SH-SY5Y (cell line): Measurements from ENCODE around the gene TRAF3.
A peak's percentile ranks its signal among the peaks of the same experiment; 100 is the strongest.

Experiments
- GATA2 ChIP-seq: IDR thresholded peaks from 2 replicates; pipeline ENCODE4 v1.6.1; 2011; ENCODE audit warnings: mild to moderate bottlenecking, low read depth, low read length
- GATA3 ChIP-seq: IDR thresholded peaks from 2 replicates; pipeline ENCODE4 v1.6.1; 2011; ENCODE audit warnings: low read depth, mild to moderate bottlenecking, low read length, moderate library complexity

The TRAF3 gene

GRCh38 chr14:102863381-102863780 lies 86.1 kb downstream of the TRAF3 start:
- TF ChIP-seq GATA2, result no peak
- TF ChIP-seq GATA3, result no peak

GRCh38 chr14:102866982-102867761 lies 89.9 kb downstream of the TRAF3 start:
- TF ChIP-seq GATA3 (no peak), GATA2 (no peak)

- no peak for TF ChIP-seq GATA3
- TF ChIP-seq GATA2, result no peak
Observed at GRCh38 chr14:102867826-102868580, 90.8 kb downstream of the TRAF3 start.

- TF ChIP-seq GATA2, result no peak
- TF ChIP-seq GATA3, result no peak
Observed at GRCh38 chr14:102868956-102869547, 91.8 kb downstream of the TRAF3 start.

GRCh38 chr14:102870246-102870645 lies 93.0 kb downstream of the TRAF3 start:
- TF ChIP-seq GATA3, result no peak
- TF ChIP-seq GATA2, result no peak

- no peak for TF ChIP-seq GATA2
- TF ChIP-seq GATA3, result no peak
Observed at GRCh38 chr14:102870994-102871831, 94.0 kb downstream of the TRAF3 start.

- no peak for TF ChIP-seq GATA2
- no peak for TF ChIP-seq GATA3
Observed at GRCh38 chr14:102872020-102872419, 94.8 kb downstream of the TRAF3 start.

GRCh38 chr14:102873131-102873530 lies 95.9 kb downstream of the TRAF3 start:
- TF ChIP-seq GATA2 (no peak), GATA3 (no peak)

GRCh38 chr14:102873546-102874061 lies 96.4 kb downstream of the TRAF3 start:
- TF ChIP-seq GATA2 (no peak), GATA3 (no peak)

- TF ChIP-seq GATA3, result no peak
- no peak for TF ChIP-seq GATA2
Observed at GRCh38 chr14:102875652-102876051, 98.4 kb downstream of the TRAF3 start.

- no peak for TF ChIP-seq GATA2
- no peak for TF ChIP-seq GATA3
Observed at GRCh38 chr14:102878174-102878969, 101.1 kb downstream of the TRAF3 start.

- TF ChIP-seq GATA3, result no peak
- no peak for TF ChIP-seq GATA2
Observed at GRCh38 chr14:102878970-102879460, 101.8 kb downstream of the TRAF3 start.

- TF ChIP-seq GATA3 (no peak), GATA2 (no peak)
Observed at GRCh38 chr14:102882226-102882906, 105.1 kb downstream of the TRAF3 start.

- TF ChIP-seq GATA2, result 0 out of 2 replicates have a peak, but pooled peaks have one; percentile 3
- TF ChIP-seq GATA3, result 0 out of 2 replicates have a peak, but pooled peaks have one; percentile 0
Observed at GRCh38 chr14:102883089-102883541, 105.9 kb downstream of the TRAF3 start.
